Neural cell (in vitro differentiated cells): ENCODE data around the gene MSH2. TPM values are rescaled to one million over a fixed set of nuclear protein-coding genes. Genes with fewer than 3 reads are reported as not detected.

Experiments
- polyA plus RNA-seq: library from polyadenylated mRNA; depleted of rRNA; stranded (reverse); fragments of >200 nt; gene quantifications from 2 replicates; pipeline ENCODE4 v1.2.3, GENCODE V29; 2014
- small RNA-seq, 3 experiments: library from RNA; depleted of rRNA; stranded (forward); fragments of <200 nt; gene quantifications; one replicate each; pipeline ENCODE3, GENCODE V24; 2012

The MSH2 gene
- polyA plus RNA-seq, 1 donor from 2014 or later: 105 TPM

Small RNAs within 50 kb of the gene (small RNA-seq; reads per million reads assigned to genes)
- gene MIR559 (0 reads per million in 3 experiments), gene RF00017 (0 reads per million in 3 experiments), gene RN7SKP119 (0 to 0.41 (median 0.03) reads per million in 3 experiments)

Other genes starting within 250 kb of the MSH2 start
- 0.98 TPM in 1 of 2 replicates, not detected in the other for gene STPG4, start 247.8 kb upstream of the MSH2 start, polyA plus RNA-seq
- gene CALM2, start 226.6 kb upstream of the MSH2 start, polyA plus RNA-seq: 2,754 and 3,027 TPM in 2 replicates
- 4.8 and 7.7 TPM in 2 replicates for gene EPCAM, start 33.8 kb upstream of the MSH2 start, polyA plus RNA-seq
- gene KCNK12, start 167.8 kb downstream of the MSH2 start, polyA plus RNA-seq: 4.1 and 4.6 TPM in 2 replicates